Parietal lobe (tissue), 1 donor: ENCODE results near the gene FCER1A. TPM values are rescaled to one million over a fixed set of nuclear protein-coding genes. Genes with fewer than 3 reads are reported as not detected.

ENCODE experiments used
- total RNA-seq: library from RNA; depleted of rRNA; stranded (reverse); fragments of >200 nt; gene quantifications from one replicate; pipeline ENCODE4 v1.2.3, GENCODE V29; 2014

Gene FCER1A
- not detected for total RNA-seq

DNA sequence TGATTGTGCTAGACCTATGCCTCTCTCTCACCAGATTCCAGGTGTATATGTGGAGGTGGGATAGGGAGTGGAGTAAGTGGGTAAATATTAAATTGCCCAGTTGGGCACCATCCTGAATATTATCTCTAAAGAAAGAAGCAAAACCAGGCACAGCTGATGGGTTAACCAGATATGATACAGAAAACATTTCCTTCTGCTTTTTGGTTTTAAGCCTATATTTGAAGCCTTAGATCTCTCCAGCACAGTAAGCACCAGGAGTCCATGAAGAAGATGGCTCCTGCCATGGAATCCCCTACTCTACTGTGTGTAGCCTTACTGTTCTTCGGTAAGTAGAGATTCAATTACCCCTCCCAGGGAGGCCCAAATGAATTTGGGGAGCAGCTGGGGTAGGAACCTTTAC, at the start of gene FCER1A:
Gene FCER1A (plus strand): TSS at position 242 of the 400 bp plus-strand sequence. CDS start 29 bp downstream, at position 271.

Other genes with a start within 250 kb of the FCER1A start
- 19.7 TPM for gene AIM2, start 225.6 kb upstream of the FCER1A start, total RNA-seq
- gene CADM3, start 130.7 kb upstream of the FCER1A start, total RNA-seq, result 148 TPM
- gene ACKR1, start 97.5 kb upstream of the FCER1A start, total RNA-seq, result 2.5 TPM
- not detected for gene OR10J4, start 129.9 kb downstream of the FCER1A start, total RNA-seq
- not detected for gene OR10J1, start 137.4 kb downstream of the FCER1A start, total RNA-seq
- not detected for gene OR10J5, start 233.7 kb downstream of the FCER1A start, total RNA-seq